NCI-H128 (cell line): ENCODE results near the gene FAM3D.
"Not testable (repeated sequence)": the region's sequence is repeated elsewhere in the genome, so short reads cannot be mapped to it uniquely, and the experiment has no call there.

Source experiments
- DNase-seq: peaks from one replicate; lab custom pipeline; 2025; ENCODE audit not compliant: unreplicated experiment; lab: John Stamatoyannopoulos, UW

The FAM3D gene

DNA sequence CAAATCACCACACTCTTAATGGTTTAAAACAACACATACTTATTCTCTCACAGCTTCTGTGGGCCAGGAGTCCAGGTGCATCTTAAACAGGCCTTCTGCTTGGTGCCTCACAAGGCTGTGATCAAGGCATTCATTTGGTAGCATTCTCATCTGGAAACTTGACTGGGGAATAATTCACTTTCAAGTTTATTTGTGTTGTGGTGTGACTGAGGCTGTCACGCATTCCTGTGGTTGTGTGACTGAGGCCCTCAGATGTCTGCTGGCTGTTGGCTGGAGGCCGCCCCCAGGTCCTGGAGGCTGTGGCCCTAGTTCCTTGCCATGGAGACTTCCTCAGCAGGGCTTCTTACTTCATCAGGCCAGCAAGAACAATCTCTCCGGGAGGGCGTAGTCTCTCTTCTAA is 16.9 kb upstream of the FAM3D start:
- no peak for DNase-seq

DNA sequence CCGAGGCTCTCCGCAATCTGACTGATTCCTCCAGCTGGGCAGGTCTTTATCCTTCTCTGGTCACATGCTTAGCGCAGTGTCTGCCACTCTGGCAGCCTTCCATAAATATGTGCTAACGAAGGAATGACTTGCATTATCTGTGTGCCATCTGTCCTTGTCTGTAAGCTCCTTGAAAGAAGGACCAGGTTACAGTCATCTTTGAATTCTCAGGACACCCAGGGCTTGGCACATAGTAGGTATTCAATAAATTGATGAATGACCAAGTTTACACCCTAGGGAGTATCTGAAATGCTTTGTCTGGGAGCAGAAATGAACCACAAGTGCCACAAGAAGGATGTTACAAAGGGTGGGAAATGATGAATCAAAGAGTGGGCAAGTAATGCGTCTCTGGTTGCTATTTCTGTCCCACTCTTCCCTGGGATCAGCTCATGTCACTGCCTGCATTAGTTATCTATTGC is 16.5 kb upstream of the FAM3D start:
- no peak for DNase-seq

DNA sequence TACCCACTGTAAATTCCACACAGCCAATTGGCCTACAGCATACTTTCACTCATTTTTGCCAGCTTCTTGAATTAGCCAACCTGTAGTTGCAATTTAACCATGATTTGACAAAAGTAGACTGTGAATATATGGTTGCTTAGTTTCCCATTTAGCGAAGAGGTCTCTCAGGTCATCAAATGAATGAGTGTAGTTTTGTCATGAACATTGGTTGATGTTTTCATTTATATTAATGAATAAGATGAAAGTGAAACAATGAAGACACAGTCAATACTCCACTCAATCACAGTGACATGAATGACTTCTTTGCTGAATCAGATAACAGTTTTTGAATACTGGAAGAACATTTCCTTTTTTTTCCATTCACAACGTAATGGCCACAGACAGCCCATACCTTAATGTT is 15.3 kb upstream of the FAM3D start:
- no peak for DNase-seq

- DNase-seq: no peak
Measured at GRCh38 chr3:58680879-58681525, 14.4 kb upstream of the FAM3D start.

DNA sequence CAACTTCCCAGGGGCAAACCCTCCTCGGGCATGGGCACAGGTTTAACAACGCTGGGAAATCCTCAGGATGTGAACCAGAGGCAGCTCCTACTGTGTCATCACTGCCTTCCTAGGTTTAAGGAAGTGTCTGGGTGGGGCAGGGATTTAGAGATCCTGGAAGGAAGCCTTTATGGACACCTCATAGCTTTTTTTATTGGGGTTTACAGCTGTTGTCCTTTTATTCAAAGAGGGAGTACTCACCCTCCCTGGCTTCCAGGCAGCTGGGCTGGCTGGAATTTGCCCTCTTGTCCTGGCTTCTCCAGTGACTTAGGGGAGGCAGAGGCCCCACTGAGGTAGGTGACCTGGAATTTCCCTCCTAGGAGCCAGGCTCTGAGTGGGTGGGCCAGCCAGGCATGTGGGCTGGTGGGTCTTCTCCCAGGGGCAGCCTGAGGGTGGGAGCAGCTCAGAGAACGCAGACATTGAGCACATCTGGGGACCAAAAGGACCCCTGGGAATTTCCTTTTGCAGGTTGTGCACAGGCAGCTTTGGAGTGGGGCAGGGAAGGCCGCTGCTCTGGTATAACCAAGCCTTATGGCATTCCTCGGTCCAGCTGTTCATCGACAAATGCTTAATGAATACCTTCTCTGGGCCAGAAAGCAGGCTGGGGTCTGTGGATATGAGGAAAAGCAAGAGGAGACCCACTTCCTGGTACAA is 13.5 kb upstream of the FAM3D start:
- no peak for DNase-seq

- no peak for DNase-seq
Measured at GRCh38 chr3:58679446-58679845, 12.9 kb upstream of the FAM3D start.

DNA sequence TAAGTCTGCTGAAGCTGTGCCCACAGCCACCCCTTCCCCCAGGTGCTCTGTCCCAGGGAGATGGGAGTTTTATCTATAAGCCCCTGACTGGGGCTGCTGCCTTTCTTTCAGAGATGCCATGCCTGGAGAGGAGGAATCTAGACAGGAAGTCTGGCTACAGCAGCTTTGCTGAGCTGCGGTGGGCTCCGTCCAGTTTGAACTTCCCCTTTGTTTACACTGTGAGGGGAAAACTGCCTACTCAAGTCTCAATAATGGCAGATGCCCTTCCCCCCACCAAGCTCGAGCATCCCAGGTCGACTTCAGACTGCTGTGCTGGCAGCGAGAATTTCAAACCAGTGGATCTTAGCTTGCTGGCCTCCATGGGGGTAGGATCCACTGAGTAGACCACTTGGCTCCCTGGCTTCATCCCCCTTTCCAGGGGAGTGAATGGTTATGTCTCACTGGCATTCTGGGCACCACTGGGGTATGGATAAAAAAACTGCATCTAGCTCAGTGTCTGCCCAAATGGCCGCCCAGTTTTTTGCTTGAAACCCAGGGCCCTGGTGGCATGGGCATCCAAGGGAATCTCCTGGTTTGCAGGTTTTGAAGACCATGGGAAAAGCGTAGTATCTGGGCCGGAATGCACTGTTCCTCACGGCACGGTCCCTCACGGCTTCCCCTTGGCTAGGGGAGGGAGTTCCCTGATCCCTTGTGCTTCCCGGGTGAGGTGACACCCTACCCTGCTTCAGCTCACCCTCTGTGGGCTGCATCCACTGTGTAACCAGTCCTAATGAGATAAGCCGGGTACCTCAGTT is 11.8 kb upstream of the FAM3D start:
- DNase-seq: not testable (repeated sequence)

DNA sequence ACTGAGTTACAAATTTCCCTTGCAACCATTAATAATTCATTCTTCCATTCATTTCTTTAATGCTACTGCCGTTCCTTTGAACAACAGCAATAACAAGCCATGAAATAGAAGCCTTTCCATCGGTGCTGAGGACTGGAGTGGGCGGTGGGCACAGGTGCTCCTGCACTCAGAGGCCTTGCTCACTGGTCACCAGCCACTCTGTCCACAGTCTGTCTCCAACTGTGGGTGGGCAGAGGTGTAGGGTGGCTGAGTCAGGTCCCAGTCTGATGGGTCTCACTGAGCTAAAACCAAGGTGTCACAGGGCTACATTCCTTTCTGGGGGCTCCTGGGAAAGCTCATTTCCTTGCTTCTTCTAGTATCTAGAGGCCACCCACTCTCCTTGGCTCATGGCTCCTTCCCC is 6.3 kb upstream of the FAM3D start:
- DNase-seq: no peak

DNA sequence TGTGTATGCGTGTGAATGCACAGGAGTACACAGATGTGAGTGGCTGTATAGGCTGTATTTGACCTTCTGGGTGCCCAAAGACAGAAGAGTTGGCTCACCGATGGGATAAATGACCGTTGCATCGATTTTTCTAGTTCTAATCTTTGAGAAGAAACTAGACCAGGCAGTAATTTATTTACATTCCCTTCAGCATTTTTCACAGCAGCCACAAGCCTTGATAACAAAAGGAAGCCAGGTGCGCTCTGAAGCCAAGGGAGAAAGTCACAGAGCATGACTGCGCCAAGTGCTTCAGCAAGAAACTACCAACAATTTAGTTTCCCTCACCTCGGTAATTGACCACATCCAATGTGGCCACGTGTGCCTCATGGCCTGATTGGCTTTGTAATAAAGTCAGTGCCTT is 5.9 kb upstream of the FAM3D start:
- DNase-seq: no peak

DNA sequence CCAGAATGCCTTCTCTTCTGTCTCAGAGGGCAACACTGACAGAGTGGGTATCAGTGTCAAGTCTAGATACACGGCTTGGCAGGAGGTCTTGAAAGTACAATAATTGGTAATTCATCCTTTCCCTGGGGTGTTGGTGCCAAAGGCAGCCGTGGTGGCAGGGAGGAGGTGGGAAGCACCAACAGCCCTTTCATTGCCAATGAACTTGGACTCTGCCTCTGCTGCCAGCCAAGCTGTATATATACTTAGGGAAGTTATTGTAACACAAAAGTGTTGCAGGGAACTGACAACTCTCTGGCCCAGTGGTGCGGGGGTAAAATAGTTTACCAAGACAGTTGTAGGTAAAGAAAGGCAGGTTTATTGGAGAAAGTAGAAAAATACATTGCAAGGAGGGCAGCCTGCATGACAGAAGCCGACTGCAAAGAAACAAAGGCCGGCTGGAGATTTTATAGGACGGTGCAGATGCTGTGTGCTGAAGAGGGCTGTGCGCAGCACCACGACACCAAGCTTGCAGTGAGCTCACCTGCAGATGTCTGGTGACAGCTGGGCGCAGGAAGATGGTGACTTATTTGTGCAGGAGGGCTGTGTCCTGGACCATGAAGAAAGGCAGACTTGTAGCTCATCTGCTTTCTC is 4.0 kb upstream of the FAM3D start:
- DNase-seq: no peak

- DNase-seq: no peak
Measured at GRCh38 chr3:58668247-58668646, 1.7 kb upstream of the FAM3D start.

DNA sequence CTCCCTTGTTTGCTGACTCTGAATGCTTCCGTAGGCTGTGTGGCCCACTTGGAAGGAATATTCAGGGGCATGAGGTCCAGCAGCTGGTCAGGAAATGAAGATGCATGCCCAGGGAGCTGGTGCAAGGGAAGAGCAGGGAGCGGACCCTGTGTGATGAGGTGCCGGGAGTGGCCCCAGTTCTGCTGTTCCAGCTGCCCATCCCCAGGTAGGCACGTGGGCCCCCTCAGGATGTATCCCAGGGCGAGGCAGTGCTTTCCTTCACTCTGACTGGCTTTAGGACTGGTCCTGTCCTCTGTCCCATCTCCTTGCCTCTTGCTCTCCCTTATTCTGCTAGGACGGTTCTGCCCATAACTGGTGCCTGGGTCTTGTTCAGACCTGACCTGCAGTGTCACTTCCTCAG is 1.1 kb upstream of the FAM3D start:
- no peak for DNase-seq

- DNase-seq: no peak
Measured at GRCh38 chr3:58667229-58667628, 655 bp upstream of the FAM3D start.

GRCh38 chr3:58665405-58665804 is 1.2 kb downstream of the FAM3D start:
- no peak for DNase-seq

GRCh38 chr3:58664611-58665010 is 2.0 kb downstream of the FAM3D start:
- no peak for DNase-seq

- DNase-seq: no peak
Measured at GRCh38 chr3:58661836-58662420, 4.6 kb downstream of the FAM3D start.

DNA sequence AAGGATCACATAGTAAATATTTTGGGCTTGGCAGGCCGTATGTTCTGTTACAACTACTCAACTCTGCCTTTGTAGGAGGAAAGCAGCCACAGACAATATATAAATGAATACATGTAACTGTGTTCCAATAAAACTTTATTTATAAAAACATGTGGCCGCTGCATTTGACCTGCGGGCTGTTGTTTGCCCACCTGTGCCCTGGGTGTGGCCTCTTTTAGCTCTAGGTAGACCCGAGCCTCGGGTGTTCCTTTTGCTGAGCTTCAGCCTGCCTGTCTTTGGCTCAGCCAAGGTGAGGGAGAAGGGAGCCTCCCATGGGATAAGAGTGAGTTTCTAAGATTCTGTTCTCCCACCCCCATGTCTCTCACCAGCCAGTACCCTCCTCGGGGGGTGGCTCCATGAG is 5.6 kb downstream of the FAM3D start:
- no peak for DNase-seq

GRCh38 chr3:58659051-58659675 is 7.4 kb downstream of the FAM3D start:
- no peak for DNase-seq

DNA sequence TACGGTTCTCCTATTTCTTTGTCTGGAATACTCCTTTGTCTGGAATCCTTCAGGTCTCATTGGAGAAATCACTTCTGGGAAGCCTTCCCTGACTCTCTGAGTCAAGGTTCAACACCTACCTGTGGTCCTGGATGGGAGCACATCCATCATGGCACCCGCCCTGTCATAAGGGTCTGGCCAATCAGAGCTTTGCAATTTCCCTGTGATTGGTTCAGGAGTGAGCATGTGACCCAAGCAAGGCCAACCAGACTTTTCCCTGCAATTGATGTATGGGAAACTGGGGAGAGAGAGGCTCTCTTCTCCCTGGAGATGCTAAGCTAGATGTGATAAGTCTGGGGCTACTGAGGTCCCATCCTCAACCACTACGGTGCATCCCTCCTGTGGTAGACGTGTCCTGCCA is 8.1 kb downstream of the FAM3D start:
- no peak for DNase-seq

DNA sequence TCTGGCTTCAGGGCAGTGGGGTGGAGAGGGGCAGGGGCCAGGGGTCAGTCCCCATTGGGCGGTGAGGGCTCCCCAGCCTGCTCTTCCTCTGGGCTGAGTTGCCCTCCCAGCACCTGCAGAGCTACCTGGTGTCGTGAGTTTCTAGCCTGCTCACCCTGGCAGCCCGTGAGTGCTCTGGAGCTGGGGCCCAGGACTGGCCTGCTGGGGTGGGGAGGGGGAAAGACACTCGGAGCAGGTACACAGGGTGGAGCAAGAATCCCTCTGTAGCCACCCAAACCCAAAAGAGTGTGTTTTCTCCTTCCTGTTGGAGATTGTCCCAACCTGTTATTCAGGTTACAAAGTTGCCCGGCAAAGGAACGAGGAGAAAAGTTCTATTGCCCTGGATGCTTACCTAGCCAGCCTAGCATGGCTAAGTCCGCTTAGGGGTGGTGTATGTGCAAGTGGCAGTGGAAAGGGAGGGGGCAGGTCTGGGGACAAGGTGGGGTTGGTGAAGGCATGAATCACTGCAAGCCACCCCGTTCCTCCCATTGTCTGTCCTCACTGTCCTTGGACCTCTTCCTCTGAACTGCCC is 8.9 kb downstream of the FAM3D start:
- DNase-seq: no peak
